HCT116 (cell line): ENCODE results near the gene TRIM73.
"Not testable (repeated sequence)": the region's sequence is repeated elsewhere in the genome, so short reads cannot be mapped to it uniquely, and the experiment has no call there.

ENCODE experiments used
- EGR1 ChIP-seq: IDR thresholded peaks from 2 replicates; pipeline ENCODE4 v1.6.1; 2012; ENCODE audit warnings: low read depth
- EZH2 ChIP-seq: fragments of 200-600 bp; sonication (generic); IDR thresholded peaks from 2 replicates; pipeline ENCODE4 v1.6.1; 2017; ENCODE audit warnings: antibody characterized with exemption, mixed run types
- POLR2A ChIP-seq: IDR thresholded peaks from 2 replicates; pipeline ENCODE4 v1.7.0; 2011; ENCODE audit warnings: borderline replicate concordance; ENCODE audit not compliant: insufficient read depth, insufficient read length; ENCODE audit errors: extremely low read depth
- POLR2AphosphoS5 ChIP-seq: IDR thresholded peaks from 2 replicates; pipeline ENCODE4 v1.6.1; 2011; ENCODE audit warnings: mild to moderate bottlenecking, low read depth, low read length, moderate library complexity
- SIN3A ChIP-seq: IDR thresholded peaks from 2 replicates; pipeline ENCODE4 v1.6.1; 2012; ENCODE audit warnings: low read depth
- TF ChIP-seq, protein P1 (sequence below), 3 experiments: fragments of 200-600 bp in 1 of 3; sonication (generic) in 1 of 3; IDR thresholded peaks in 2 of 3; conservative IDR thresholded peaks in 1 of 3; 2 replicates each; pipeline ENCODE4 v1.5.1; 2012 to 2017; ENCODE audit warnings: low read depth in 2 of 3, low read length in 2 of 3, antibody characterized with exemption in 1 of 3, borderline replicate concordance in 1 of 3, control low read depth in 1 of 3, mild to moderate bottlenecking in 1 of 3, mixed read lengths in 1 of 3, mixed run types in 1 of 3, moderate library complexity in 1 of 3; ENCODE audit not compliant: insufficient read depth in 1 of 3
- TF ChIP-seq, protein P2 (sequence below): IDR thresholded peaks from 2 replicates; pipeline ENCODE4 v1.6.1; 2012
- TF ChIP-seq, protein P3 (sequence below): IDR thresholded peaks from 2 replicates; pipeline ENCODE4 v1.6.1; 2012; ENCODE audit warnings: low read depth

DNA sequence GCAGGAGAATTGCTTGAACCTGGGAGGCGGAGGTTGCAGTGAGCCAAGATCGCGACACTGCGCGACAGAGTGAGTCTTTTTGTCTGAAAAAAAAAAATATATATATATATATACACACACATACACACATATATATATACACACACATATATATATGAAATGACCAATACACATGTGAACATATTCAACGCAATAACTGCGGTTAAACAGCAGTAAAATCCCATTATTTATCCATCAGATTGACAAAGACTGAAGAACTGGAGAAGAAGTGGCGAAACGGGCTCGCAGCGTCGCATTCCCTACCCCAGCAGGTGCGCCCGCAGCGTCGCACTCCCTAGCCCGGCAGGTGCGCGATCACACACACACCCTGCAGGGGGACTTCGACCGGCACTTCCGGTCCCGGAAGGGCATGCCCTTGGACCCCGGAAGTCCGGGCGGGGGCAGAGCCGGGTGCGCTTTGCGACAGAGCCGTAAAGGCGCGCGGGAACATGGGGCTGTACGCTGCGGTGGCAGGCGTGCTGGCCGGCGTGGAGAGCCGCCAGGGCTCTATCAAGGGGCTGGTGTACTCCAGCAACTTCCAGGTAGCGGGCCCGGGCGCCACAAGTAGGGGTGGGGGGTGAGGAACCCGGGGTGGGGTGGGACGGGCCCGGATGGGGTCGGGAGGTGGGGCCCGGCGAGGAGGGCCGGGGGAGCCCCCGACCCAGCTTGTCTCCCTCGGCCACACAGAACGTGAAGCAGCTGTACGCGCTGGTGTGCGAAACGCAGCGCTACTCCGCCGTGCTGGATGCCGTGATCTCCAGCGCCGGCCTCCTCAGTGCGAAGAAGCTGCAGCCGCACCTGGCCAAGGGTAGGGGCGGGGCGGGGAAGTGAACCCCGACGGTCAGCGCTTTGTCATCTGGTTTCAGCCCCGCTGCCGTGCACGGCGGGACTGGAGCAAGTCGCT is 14.7 kb downstream of the TRIM73 start:
- TF ChIP-seq, protein P1, sequence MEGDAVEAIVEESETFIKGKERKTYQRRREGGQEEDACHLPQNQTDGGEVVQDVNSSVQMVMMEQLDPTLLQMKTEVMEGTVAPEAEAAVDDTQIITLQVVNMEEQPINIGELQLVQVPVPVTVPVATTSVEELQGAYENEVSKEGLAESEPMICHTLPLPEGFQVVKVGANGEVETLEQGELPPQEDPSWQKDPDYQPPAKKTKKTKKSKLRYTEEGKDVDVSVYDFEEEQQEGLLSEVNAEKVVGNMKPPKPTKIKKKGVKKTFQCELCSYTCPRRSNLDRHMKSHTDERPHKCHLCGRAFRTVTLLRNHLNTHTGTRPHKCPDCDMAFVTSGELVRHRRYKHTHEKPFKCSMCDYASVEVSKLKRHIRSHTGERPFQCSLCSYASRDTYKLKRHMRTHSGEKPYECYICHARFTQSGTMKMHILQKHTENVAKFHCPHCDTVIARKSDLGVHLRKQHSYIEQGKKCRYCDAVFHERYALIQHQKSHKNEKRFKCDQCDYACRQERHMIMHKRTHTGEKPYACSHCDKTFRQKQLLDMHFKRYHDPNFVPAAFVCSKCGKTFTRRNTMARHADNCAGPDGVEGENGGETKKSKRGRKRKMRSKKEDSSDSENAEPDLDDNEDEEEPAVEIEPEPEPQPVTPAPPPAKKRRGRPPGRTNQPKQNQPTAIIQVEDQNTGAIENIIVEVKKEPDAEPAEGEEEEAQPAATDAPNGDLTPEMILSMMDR (IDR thresholded peaks at IDR 0.05 in 2 of 3, conservative IDR thresholded peaks at IDR 0.05 in 1 of 3; ENCODE audit: borderline replicate concordance in 1 of 3, insufficient read depth in 1 of 3, low read depth in 2 of 3, low read length in 2 of 3) = not testable (repeated sequence)
- not testable (repeated sequence) for TF ChIP-seq POLR2AphosphoS5, SIN3A, EGR1, POLR2A, EZH2
- TF ChIP-seq, protein P2, sequence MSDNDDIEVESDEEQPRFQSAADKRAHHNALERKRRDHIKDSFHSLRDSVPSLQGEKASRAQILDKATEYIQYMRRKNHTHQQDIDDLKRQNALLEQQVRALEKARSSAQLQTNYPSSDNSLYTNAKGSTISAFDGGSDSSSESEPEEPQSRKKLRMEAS = not testable (repeated sequence)
- TF ChIP-seq, protein P3, sequence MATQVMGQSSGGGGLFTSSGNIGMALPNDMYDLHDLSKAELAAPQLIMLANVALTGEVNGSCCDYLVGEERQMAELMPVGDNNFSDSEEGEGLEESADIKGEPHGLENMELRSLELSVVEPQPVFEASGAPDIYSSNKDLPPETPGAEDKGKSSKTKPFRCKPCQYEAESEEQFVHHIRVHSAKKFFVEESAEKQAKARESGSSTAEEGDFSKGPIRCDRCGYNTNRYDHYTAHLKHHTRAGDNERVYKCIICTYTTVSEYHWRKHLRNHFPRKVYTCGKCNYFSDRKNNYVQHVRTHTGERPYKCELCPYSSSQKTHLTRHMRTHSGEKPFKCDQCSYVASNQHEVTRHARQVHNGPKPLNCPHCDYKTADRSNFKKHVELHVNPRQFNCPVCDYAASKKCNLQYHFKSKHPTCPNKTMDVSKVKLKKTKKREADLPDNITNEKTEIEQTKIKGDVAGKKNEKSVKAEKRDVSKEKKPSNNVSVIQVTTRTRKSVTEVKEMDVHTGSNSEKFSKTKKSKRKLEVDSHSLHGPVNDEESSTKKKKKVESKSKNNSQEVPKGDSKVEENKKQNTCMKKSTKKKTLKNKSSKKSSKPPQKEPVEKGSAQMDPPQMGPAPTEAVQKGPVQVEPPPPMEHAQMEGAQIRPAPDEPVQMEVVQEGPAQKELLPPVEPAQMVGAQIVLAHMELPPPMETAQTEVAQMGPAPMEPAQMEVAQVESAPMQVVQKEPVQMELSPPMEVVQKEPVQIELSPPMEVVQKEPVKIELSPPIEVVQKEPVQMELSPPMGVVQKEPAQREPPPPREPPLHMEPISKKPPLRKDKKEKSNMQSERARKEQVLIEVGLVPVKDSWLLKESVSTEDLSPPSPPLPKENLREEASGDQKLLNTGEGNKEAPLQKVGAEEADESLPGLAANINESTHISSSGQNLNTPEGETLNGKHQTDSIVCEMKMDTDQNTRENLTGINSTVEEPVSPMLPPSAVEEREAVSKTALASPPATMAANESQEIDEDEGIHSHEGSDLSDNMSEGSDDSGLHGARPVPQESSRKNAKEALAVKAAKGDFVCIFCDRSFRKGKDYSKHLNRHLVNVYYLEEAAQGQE = not testable (repeated sequence)
